CD14-positive monocyte (primary cell): Measurements from ENCODE around the gene MOK. TPM values are rescaled to one million over a fixed set of nuclear protein-coding genes. Genes with fewer than 3 reads are reported as not detected.

Experiments
- DNase-seq, 3 donors: peaks; one replicate each; pipeline ENCODE4 v3.0.0-alpha.2; 2011 to 2022
- H2AFZ ChIP-seq: 2 replicates; pipeline ENCODE4 v1.6.0; 2012; ENCODE audit warnings: mild to moderate bottlenecking, low read depth, low read length, inconsistent platforms; ENCODE audit not compliant: insufficient read depth, poor library complexity, severe bottlenecking
- H3K27ac ChIP-seq, 2 donors: 1 replicate in 1 of 2; 2 replicates in 1 of 2; pipeline ENCODE4 v1.5.1; 2012 to 2013; ENCODE audit warnings: low read length in 2 of 2, control low read depth in 1 of 2, inconsistent platforms in 1 of 2, low read depth in 1 of 2, mild to moderate bottlenecking in 1 of 2
- H3K27me3 ChIP-seq, 2 donors: one replicate each; pipeline versions ENCODE4 v1.6.0 to v1.6.1; 2011 to 2013; ENCODE audit warnings: low read length in 2 of 2; ENCODE audit not compliant: control insufficient read depth in 2 of 2, insufficient read depth in 2 of 2
- H3K36me3 ChIP-seq, 2 donors: replicated peaks in 1 of 2; 1 replicate in 1 of 2; 2 replicates in 1 of 2; pipeline versions ENCODE4 v1.5.1 to v1.6.1; 2012 to 2013; ENCODE audit warnings: low read length in 2 of 2, control low read depth in 1 of 2, inconsistent platforms in 1 of 2, mild to moderate bottlenecking in 1 of 2; ENCODE audit not compliant: insufficient read depth in 2 of 2, control insufficient read depth in 1 of 2
- H3K4me1 ChIP-seq, 2 donors: 1 replicate in 1 of 2; 2 replicates in 1 of 2; pipeline versions ENCODE4 v1.5.1 to v1.6.1; 2012 to 2013; ENCODE audit warnings: low read length in 2 of 2, control low read depth in 1 of 2, inconsistent platforms in 1 of 2, mild to moderate bottlenecking in 1 of 2, moderate library complexity in 1 of 2; ENCODE audit not compliant: insufficient read depth in 2 of 2, control insufficient read depth in 1 of 2
- H3K4me2 ChIP-seq: replicated peaks from 2 replicates; pipeline ENCODE3; 2012; ENCODE audit warnings: low read length, moderate library complexity, mild to moderate bottlenecking; ENCODE audit not compliant: poor library complexity, severe bottlenecking; ENCODE audit errors: extremely low read depth
- H3K4me3 ChIP-seq, 3 experiments: fragments of 200-600 bp in 1 of 3; sonication (generic) in 1 of 3; replicated peaks in 1 of 3; 1 replicate in 2 of 3; 2 replicates in 1 of 3; pipeline ENCODE4 v1.5.1; 2011 to 2013; ENCODE audit warnings: low read length in 3 of 3, mild to moderate bottlenecking in 3 of 3, control low read depth in 2 of 3, low read depth in 2 of 3, inconsistent platforms in 1 of 3, moderate library complexity in 1 of 3
- H3K79me2 ChIP-seq: 2 replicates; pipeline ENCODE4 v1.6.0; 2012; ENCODE audit warnings: mild to moderate bottlenecking, control low read depth, inconsistent platforms, low read length, moderate library complexity; ENCODE audit not compliant: insufficient read depth
- H3K9ac ChIP-seq: 2 replicates; pipeline ENCODE4 v1.6.0; 2017; ENCODE audit warnings: low read length, mild to moderate bottlenecking; ENCODE audit not compliant: insufficient read depth, poor library complexity, severe bottlenecking
- H3K9me3 ChIP-seq, 2 donors: replicated peaks in 1 of 2; 1 replicate in 1 of 2; 2 replicates in 1 of 2; pipeline versions ENCODE4 v1.5.1 to v1.6.1; 2012 to 2013; ENCODE audit warnings: low read length in 2 of 2, control low read depth in 1 of 2; ENCODE audit not compliant: control insufficient read depth in 1 of 2, insufficient read depth in 1 of 2
- H4K20me1 ChIP-seq: 2 replicates; pipeline ENCODE4 v1.6.0; 2012; ENCODE audit warnings: mild to moderate bottlenecking, low read length, control low read depth, moderate library complexity; ENCODE audit not compliant: insufficient read depth
- H3K27ac Mint-ChIP-seq, 7 donors: one replicate each; pipeline ENCODE4 v1.8.0; 2020; ENCODE audit warnings: mild to moderate bottlenecking in 7 of 7, mixed read lengths in 7 of 7, moderate library complexity in 6 of 7, inconsistent platforms in 2 of 7
- H3K27me3 Mint-ChIP-seq, 3 donors: one replicate each; pipeline ENCODE4 v1.8.0; 2021 to 2022; ENCODE audit warnings: low read depth in 3 of 3, mild to moderate bottlenecking in 3 of 3, mixed read lengths in 3 of 3, moderate library complexity in 3 of 3, inconsistent platforms in 1 of 3
- H3K36me3 Mint-ChIP-seq, 2 donors: one replicate each; pipeline ENCODE4 v1.8.0; 2020; ENCODE audit warnings: mixed read lengths in 2 of 2, inconsistent platforms in 1 of 2, mild to moderate bottlenecking in 1 of 2
- H3K4me1 Mint-ChIP-seq: one replicate; pipeline ENCODE4 v1.8.0; 2020; ENCODE audit warnings: mild to moderate bottlenecking, mixed read lengths
- H3K4me3 Mint-ChIP-seq, 2 donors: one replicate each; pipeline ENCODE4 v1.8.0; 2020; ENCODE audit warnings: mild to moderate bottlenecking in 2 of 2, mixed read lengths in 2 of 2, moderate library complexity in 1 of 2
- H3K9me3 Mint-ChIP-seq, 7 donors: one replicate each; pipeline ENCODE4 v1.8.0; 2020 to 2022; ENCODE audit warnings: mixed read lengths in 7 of 7, mild to moderate bottlenecking in 6 of 7, moderate library complexity in 6 of 7, inconsistent platforms in 2 of 7
- CTCF ChIP-seq: fragments of 200-600 bp; IDR thresholded peaks from one replicate; pipeline ENCODE4 v1.8.0; 2022; ENCODE audit warnings: antibody characterized with exemption, mild to moderate bottlenecking
- WGBS: methylation state at CpG from one replicate; pipeline ENCODE4 v1.1.5; 2013; ENCODE audit warnings: missing lambda C conversion rate; ENCODE audit not compliant: insufficient coverage; 5-methylcytosine and 5-hydroxymethylcytosine counted together
- intact Hi-C, 2 donors: fragments of 100-400 bp; cut with micrococcal nuclease; formaldehyde crosslinking; loops; one replicate each; pipeline versions ENCODE4 v1.15.0 to v1.15.1; 2023
- polyA plus RNA-seq, 3 donors: library from polyadenylated mRNA; depleted of rRNA in 1 of 3; unstranded in 2 of 3; stranded (reverse) in 1 of 3; fragments of 300-500 nt in 2 of 3; fragments of >200 nt in 1 of 3; fragmentation: Illumina TruSeq in 2 of 3; gene quantifications; 1 replicate in 2 of 3; 2 replicates in 1 of 3; pipeline ENCODE4 v1.2.3, GENCODE V29; 2012 to 2021

The MOK gene
- polyA plus RNA-seq, 3 donors = 0.67 to 3.4 (median 1.8) TPM

DNA sequence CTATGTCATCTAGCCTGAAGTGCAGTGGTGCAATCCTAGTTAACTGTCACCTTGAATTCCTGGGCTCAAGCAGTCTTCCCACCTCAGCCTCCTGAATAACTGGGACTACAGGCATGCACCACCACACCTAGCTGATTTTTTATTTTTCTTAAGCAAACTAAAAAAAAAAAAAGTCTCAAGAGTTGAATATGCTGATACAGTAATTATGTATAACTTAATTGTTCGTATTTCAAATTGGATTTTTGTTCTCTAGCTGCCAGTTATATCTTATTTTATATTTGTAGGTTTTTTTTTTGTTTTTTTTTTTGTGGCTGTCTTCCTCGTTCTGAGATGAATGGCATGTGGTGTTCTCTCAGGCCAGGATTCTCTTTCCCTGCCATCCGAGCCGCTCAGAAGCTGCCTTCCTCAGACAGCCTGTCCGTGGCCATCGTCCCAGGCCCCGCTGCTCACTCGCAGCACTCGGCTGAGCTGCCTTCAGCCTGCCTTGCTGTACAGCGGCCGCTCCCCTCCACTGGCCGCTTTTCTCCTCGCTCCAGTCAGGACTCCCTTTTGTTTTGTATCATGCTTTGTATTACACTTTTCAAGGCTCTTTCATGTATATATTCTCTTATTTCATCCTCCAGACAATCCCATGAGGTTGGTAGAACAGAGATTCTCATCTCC lies 112.0 kb downstream of the MOK start:
- Mint-ChIP-seq H3K9me3 (no peaks in the 10 kb centered on the region), H3K36me3 (peaks cover 30 to 40% of the 10 kb centered on the region in 2 donors), H3K4me1 (peaks cover 3% of the 10 kb centered on the region), H3K27me3 (no peaks in the 10 kb centered on the region), H3K27ac (peak overlapping the region in 1 of 7 donors; percentile 27), H3K4me3 (no peak overlapping the region)
- Histone ChIP-seq H3K9me3 (no peaks in the 10 kb centered on the region), H4K20me1 (peaks cover 98% of the 10 kb centered on the region), H3K36me3 (peaks cover 21 to 32% of the 10 kb centered on the region in 2 donors), H2AFZ (no peak overlapping the region), H3K4me3 (no peak overlapping the region), H3K27me3 (no peaks in the 10 kb centered on the region), H3K4me2 (no peak overlapping the region), H3K79me2 (peaks cover 40% of the 10 kb centered on the region), H3K4me1 (no peaks in the 10 kb centered on the region), H3K27ac (no peak overlapping the region), H3K9ac (no peak overlapping the region)
- DNase-seq = no peak
- WGBS = 92% methylated on average over 2 of the region's 13 CpGs
- intact Hi-C loops = no loop called here
- no peak for TF ChIP-seq CTCF

GRCh38 chr14:102189874-102190273 lies 115.1 kb downstream of the MOK start:
- no peaks in the 10 kb centered on the region for H3K27me3 ChIP-seq
- H3K9me3 Mint-ChIP-seq = no peaks in the 10 kb centered on the region
- H3K27ac Mint-ChIP-seq = peak overlapping the region in 1 of 7 donors; percentile 73
- DNase-seq = no peak
- H2AFZ ChIP-seq = no peak overlapping the region
- H3K4me3 Mint-ChIP-seq = no peak overlapping the region
- peaks cover 5 to 14% of the 10 kb centered on the region in 2 donors for H3K36me3 Mint-ChIP-seq
- H3K9me3 ChIP-seq = no peaks in the 10 kb centered on the region
- H4K20me1 ChIP-seq = peaks cover 100% of the 10 kb centered on the region
- TF ChIP-seq CTCF = no peak
- no peaks in the 10 kb centered on the region for H3K4me1 ChIP-seq
- peaks cover 0 to 2% of the 10 kb centered on the region in 2 donors for H3K36me3 ChIP-seq
- H3K9ac ChIP-seq = no peak overlapping the region
- intact Hi-C loops = no loop called here
- H3K4me3 ChIP-seq = no peak overlapping the region
- no peak overlapping the region for H3K27ac ChIP-seq
- H3K4me2 ChIP-seq = no peak overlapping the region
- no peaks in the 10 kb centered on the region for H3K27me3 Mint-ChIP-seq
- peaks cover 6% of the 10 kb centered on the region for H3K4me1 Mint-ChIP-seq
- 100% methylated on average over 5 of the region's 5 CpGs for WGBS
- peaks cover 71% of the 10 kb centered on the region for H3K79me2 ChIP-seq
